Thyroid gland (tissue), 4 donors: Measurements from ENCODE around the gene SLC7A14.

Source experiments
- CTCF ChIP-seq, 6 experiments: fragments of 200-600 bp in 3 of 6; fragments of 450-650 bp in 3 of 6; sonication (generic) in 3 of 6; IDR thresholded peaks; one replicate each; pipeline ENCODE4 v1.5.1; 2016 to 2019; ENCODE audit warnings: antibody characterized with exemption in 6 of 6, mild to moderate bottlenecking in 2 of 6, inconsistent platforms in 1 of 6, moderate library complexity in 1 of 6
- POLR2A ChIP-seq, 2 donors: fragments of 450-650 bp; IDR thresholded peaks; one replicate each; pipeline ENCODE4 v1.6.1; 2017; ENCODE audit warnings: antibody characterized with exemption in 2 of 2, mild to moderate bottlenecking in 2 of 2, moderate library complexity in 1 of 2

DNA sequence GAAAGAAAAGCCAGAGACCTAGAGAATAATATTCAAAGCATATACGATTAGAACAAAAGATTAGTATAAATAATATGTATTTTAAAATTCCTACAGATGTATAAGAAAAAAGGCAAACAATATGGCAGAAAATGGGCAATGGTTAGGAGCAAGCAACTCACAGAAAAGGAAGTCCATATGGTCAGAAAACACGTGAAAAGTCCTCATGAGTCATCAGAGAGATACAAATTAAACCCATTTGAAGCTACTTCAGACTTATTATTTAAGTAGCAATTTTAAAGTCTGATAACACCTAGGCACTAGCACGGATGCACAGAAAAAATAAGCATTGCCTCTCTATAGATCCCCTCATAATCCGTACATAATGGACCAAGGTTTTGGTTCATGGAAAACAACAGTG is 25.6 kb downstream of the SLC7A14 start:
- TF ChIP-seq CTCF (IDR thresholded peaks at IDR 0.05): no peak
- TF ChIP-seq POLR2A (IDR thresholded peaks at IDR 0.05): no peak
